ENCODE data around the gene BCL10.

Gene BCL10

DNA sequence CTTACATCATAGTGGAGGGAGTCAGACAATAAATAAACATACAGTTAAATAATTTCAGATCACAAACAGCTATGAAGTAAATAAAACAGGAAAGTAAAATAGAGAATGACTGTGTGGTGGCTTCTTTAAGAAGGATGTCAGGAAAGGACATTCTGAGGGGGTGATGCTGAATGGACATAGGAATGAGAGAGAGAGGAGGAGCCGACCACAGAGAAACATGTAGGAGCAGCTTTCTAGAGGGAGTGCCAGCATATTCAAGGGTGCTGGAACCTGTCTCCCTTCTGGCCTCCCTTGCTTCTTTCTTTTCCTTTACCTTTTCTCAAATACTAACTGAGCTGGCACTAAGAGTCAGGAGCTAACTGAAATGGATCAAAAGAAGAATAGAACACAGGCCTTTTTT lies 20.5 kb upstream of the BCL10 start:
- Histone ChIP-seq H3K4me3 (ENCODE audit: low read depth in 1 of 2, low read length in 2 of 2) (no peak overlapping the region), H3K27ac (ENCODE audit: low read length) (no peak overlapping the region), H3K4me2 (ENCODE audit: insufficient read depth, low read length) (no peak overlapping the region), H3K27me3 (ENCODE audit: insufficient read depth, low read length, poor library complexity) (no peaks in the 10 kb centered on the region), H4K20me1 (ENCODE audit: insufficient read depth, low read length) (no peaks in the 10 kb centered on the region), H3K79me2 (ENCODE audit: insufficient read depth, low read length) (no peaks in the 10 kb centered on the region), H3K9ac (ENCODE audit: low read depth, low read length) (no peak overlapping the region), H2AFZ (ENCODE audit: low read depth, low read length) (no peak overlapping the region), H3K4me1 (ENCODE audit: insufficient read depth, low read length) (peaks cover 19% of the 10 kb centered on the region), H3K36me3 (ENCODE audit: insufficient read depth, low read length) (no peaks in the 10 kb centered on the region), H3K9me3 (ENCODE audit: insufficient read depth, low read length, severe bottlenecking) (no peaks in the 10 kb centered on the region)
- ATAC-seq (ENCODE audit: insufficient read depth, low read depth) (no peak), DNase-seq (no peak)
- TF ChIP-seq, protein P1, sequence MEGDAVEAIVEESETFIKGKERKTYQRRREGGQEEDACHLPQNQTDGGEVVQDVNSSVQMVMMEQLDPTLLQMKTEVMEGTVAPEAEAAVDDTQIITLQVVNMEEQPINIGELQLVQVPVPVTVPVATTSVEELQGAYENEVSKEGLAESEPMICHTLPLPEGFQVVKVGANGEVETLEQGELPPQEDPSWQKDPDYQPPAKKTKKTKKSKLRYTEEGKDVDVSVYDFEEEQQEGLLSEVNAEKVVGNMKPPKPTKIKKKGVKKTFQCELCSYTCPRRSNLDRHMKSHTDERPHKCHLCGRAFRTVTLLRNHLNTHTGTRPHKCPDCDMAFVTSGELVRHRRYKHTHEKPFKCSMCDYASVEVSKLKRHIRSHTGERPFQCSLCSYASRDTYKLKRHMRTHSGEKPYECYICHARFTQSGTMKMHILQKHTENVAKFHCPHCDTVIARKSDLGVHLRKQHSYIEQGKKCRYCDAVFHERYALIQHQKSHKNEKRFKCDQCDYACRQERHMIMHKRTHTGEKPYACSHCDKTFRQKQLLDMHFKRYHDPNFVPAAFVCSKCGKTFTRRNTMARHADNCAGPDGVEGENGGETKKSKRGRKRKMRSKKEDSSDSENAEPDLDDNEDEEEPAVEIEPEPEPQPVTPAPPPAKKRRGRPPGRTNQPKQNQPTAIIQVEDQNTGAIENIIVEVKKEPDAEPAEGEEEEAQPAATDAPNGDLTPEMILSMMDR (IDR thresholded peaks at IDR 0.05; ENCODE audit: borderline replicate concordance, extremely low read depth, low read length, poor library complexity, severe bottlenecking): no peak
- no peak for TF ChIP-seq EZH2 (IDR thresholded peaks at IDR 0.05; ENCODE audit: borderline replicate concordance, low read depth, low read length, severe bottlenecking)

DNA sequence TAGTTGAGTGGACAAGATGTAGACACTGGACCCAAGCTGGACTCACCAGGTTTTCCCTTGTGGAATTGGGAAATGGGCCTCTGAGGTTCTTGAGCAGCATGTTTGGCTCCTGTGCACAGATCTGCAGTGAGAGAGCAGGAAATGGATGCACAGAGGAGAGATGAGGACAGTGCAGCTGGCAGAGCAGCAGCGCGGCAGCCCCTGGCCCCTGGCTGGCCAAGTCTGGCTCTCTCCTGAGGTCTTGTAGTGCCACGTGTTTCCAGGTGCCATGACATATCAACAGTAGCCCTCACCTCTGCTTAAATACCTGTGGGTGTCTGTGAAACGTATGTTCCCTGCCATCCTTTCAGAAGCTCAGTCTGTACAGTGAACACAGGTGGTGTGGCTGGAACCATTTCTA lies 19.2 kb upstream of the BCL10 start:
- peaks cover 19% of the 10 kb centered on the region for H3K4me1 ChIP-seq (ENCODE audit: insufficient read depth, low read length)
- no peak overlapping the region for H3K4me3 ChIP-seq (ENCODE audit: low read depth in 1 of 2, low read length in 2 of 2)
- no peak for DNase-seq
- H3K79me2 ChIP-seq (ENCODE audit: insufficient read depth, low read length): no peaks in the 10 kb centered on the region
- TF ChIP-seq EZH2 (IDR thresholded peaks at IDR 0.05; ENCODE audit: borderline replicate concordance, low read depth, low read length, severe bottlenecking): no peak
- TF ChIP-seq, protein P1 (IDR thresholded peaks at IDR 0.05; ENCODE audit: borderline replicate concordance, extremely low read depth, low read length, poor library complexity, severe bottlenecking): no peak
- no peak overlapping the region for H3K27ac ChIP-seq (ENCODE audit: low read length)
- no peaks in the 10 kb centered on the region for H4K20me1 ChIP-seq (ENCODE audit: insufficient read depth, low read length)
- H3K27me3 ChIP-seq (ENCODE audit: insufficient read depth, low read length, poor library complexity): no peaks in the 10 kb centered on the region
- ATAC-seq (ENCODE audit: insufficient read depth, low read depth): no peak
- H3K36me3 ChIP-seq (ENCODE audit: insufficient read depth, low read length): no peaks in the 10 kb centered on the region
- no peak overlapping the region for H3K9ac ChIP-seq (ENCODE audit: low read depth, low read length)
- no peaks in the 10 kb centered on the region for H3K9me3 ChIP-seq (ENCODE audit: insufficient read depth, low read length, severe bottlenecking)
- H2AFZ ChIP-seq (ENCODE audit: low read depth, low read length): no peak overlapping the region
- no peak overlapping the region for H3K4me2 ChIP-seq (ENCODE audit: insufficient read depth, low read length)

DNA sequence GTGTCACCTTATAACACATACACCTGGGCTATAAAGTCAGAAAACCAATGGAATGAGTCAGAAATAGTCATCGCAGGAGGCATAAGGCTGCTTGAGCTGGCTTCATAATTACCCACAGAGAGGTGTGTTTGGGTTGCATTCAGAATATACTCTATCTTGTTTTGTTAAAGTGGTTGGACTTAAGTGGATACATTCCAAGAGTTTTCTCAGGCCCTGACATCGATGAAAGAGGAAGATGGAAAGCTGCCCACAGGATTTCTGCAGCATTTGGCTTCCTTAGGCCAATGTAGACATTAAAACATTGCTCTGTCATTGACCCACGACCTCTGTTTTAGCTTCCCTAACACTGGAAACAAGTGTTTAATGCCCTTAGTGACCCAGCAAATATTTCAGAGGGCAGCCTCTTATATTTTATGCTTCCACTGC lies 18.6 kb upstream of the BCL10 start:
- no peaks in the 10 kb centered on the region for H3K36me3 ChIP-seq (ENCODE audit: insufficient read depth, low read length)
- no peak for TF ChIP-seq EZH2 (IDR thresholded peaks at IDR 0.05; ENCODE audit: borderline replicate concordance, low read depth, low read length, severe bottlenecking)
- TF ChIP-seq, protein P1 (IDR thresholded peaks at IDR 0.05; ENCODE audit: borderline replicate concordance, extremely low read depth, low read length, poor library complexity, severe bottlenecking): no peak
- no peaks in the 10 kb centered on the region for H3K9me3 ChIP-seq (ENCODE audit: insufficient read depth, low read length, severe bottlenecking)
- H3K9ac ChIP-seq (ENCODE audit: low read depth, low read length): no peak overlapping the region
- H3K4me1 ChIP-seq (ENCODE audit: insufficient read depth, low read length): peaks cover 19% of the 10 kb centered on the region
- no peak overlapping the region for H3K27ac ChIP-seq (ENCODE audit: low read length)
- DNase-seq (no peak), ATAC-seq (ENCODE audit: insufficient read depth, low read depth) (no peak)
- no peaks in the 10 kb centered on the region for H3K27me3 ChIP-seq (ENCODE audit: insufficient read depth, low read length, poor library complexity)
- no peaks in the 10 kb centered on the region for H4K20me1 ChIP-seq (ENCODE audit: insufficient read depth, low read length)
- no peak overlapping the region for H3K4me2 ChIP-seq (ENCODE audit: insufficient read depth, low read length)
- H2AFZ ChIP-seq (ENCODE audit: low read depth, low read length): no peak overlapping the region
- no peak overlapping the region for H3K4me3 ChIP-seq (ENCODE audit: low read depth in 1 of 2, low read length in 2 of 2)
- no peaks in the 10 kb centered on the region for H3K79me2 ChIP-seq (ENCODE audit: insufficient read depth, low read length)

DNA sequence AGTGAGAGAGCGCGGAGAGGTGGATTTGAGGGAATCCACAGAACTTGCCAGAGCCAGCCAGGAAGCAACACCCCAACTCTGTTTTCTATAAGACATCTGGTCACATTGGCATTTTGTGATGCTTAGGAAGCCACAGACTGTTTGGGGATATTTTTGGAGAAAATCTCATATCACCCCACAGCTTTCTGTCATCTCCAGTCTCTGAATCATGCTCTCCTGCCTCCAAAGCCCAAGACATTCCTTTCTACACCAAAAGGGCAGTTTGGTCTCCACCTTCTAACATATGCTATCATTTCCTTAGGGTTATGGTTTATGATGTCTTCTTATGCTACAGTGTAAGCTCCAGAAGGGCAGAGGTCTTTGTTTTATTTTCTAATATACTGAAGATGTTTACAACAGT lies 14.4 kb upstream of the BCL10 start:
- H3K79me2 ChIP-seq (ENCODE audit: insufficient read depth, low read length): no peaks in the 10 kb centered on the region
- H3K36me3 ChIP-seq (ENCODE audit: insufficient read depth, low read length): no peaks in the 10 kb centered on the region
- no peaks in the 10 kb centered on the region for H3K4me1 ChIP-seq (ENCODE audit: insufficient read depth, low read length)
- H3K27me3 ChIP-seq (ENCODE audit: insufficient read depth, low read length, poor library complexity): no peaks in the 10 kb centered on the region
- no peak overlapping the region for H3K27ac ChIP-seq (ENCODE audit: low read length)
- no peaks in the 10 kb centered on the region for H3K9me3 ChIP-seq (ENCODE audit: insufficient read depth, low read length, severe bottlenecking)
- H2AFZ ChIP-seq (ENCODE audit: low read depth, low read length): no peak overlapping the region
- no peak for ATAC-seq (ENCODE audit: insufficient read depth, low read depth)
- TF ChIP-seq, protein P1 (IDR thresholded peaks at IDR 0.05; ENCODE audit: borderline replicate concordance, extremely low read depth, low read length, poor library complexity, severe bottlenecking): no peak
- no peak for TF ChIP-seq EZH2 (IDR thresholded peaks at IDR 0.05; ENCODE audit: borderline replicate concordance, low read depth, low read length, severe bottlenecking)
- no peak overlapping the region for H3K9ac ChIP-seq (ENCODE audit: low read depth, low read length)
- H3K4me3 ChIP-seq (ENCODE audit: low read depth in 1 of 2, low read length in 2 of 2): no peak overlapping the region
- H3K4me2 ChIP-seq (ENCODE audit: insufficient read depth, low read length): no peak overlapping the region
- no peak for DNase-seq
- no peaks in the 10 kb centered on the region for H4K20me1 ChIP-seq (ENCODE audit: insufficient read depth, low read length)
